Esophagus muscularis mucosa (tissue), 4 donors: ENCODE results near the gene DMKN. TPM values are rescaled to one million over a fixed set of nuclear protein-coding genes. Genes with fewer than 3 reads are reported as not detected.

Experiments used
- DNase-seq: peaks from one replicate; pipeline ENCODE4 v3.0.0-alpha.2; 2017; ENCODE audit errors: extremely low spot score
- H3K27ac ChIP-seq, 4 donors: fragments of 200-600 bp; sonication (generic); replicated peaks in 1 of 4; 1 replicate in 3 of 4; 2 replicates in 1 of 4; pipeline ENCODE4 v1.5.1; 2016 to 2019; ENCODE audit warnings: mild to moderate bottlenecking in 1 of 4
- H3K27me3 ChIP-seq, 4 donors: fragments of 200-600 bp; sonication (generic); one replicate each; pipeline versions ENCODE4 v1.5.1 to v1.6.0; 2016 to 2019
- H3K36me3 ChIP-seq, 4 donors: fragments of 200-600 bp; sonication (generic); one replicate each; pipeline ENCODE4 v1.5.1; 2016 to 2019
- H3K4me1 ChIP-seq, 4 donors: fragments of 200-600 bp; sonication (generic); one replicate each; pipeline ENCODE4 v1.5.1; 2016 to 2019
- H3K4me3 ChIP-seq, 4 donors: fragments of 200-600 bp; sonication (generic); 1 replicate in 2 of 4; 2 replicates in 2 of 4; pipeline ENCODE4 v1.5.1; 2016 to 2019; ENCODE audit warnings: mild to moderate bottlenecking in 4 of 4, moderate library complexity in 1 of 4
- H3K9me3 ChIP-seq, 4 donors: fragments of 200-600 bp; sonication (generic); 1 replicate in 3 of 4; 2 replicates in 1 of 4; pipeline ENCODE4 v1.5.1; 2016 to 2019
- CTCF ChIP-seq, 3 experiments: fragments of 200-600 bp in 2 of 3; fragments of 450-650 bp in 1 of 3; sonication (generic) in 2 of 3; IDR thresholded peaks; one replicate each; pipeline ENCODE4 v1.5.1; 2017 to 2019; ENCODE audit warnings: antibody characterized with exemption in 3 of 3, mild to moderate bottlenecking in 2 of 3, moderate library complexity in 1 of 3
- EP300 ChIP-seq: sonication (generic); formaldehyde crosslinking; IDR thresholded peaks from one replicate; pipeline ENCODE4 v1.6.1; 2017; ENCODE audit warnings: antibody characterized with exemption
- POLR2A ChIP-seq: fragments of 450-650 bp; IDR thresholded peaks from one replicate; pipeline ENCODE4 v1.6.1; 2017; ENCODE audit warnings: antibody characterized with exemption, moderate library complexity, mild to moderate bottlenecking, low read depth
- POLR2AphosphoS5 ChIP-seq, 2 donors: sonication (generic); formaldehyde crosslinking; IDR thresholded peaks; one replicate each; pipeline ENCODE4 v1.6.1; 2017; ENCODE audit warnings: antibody characterized with exemption in 2 of 2
- WGBS: methylation state at CpG from one replicate; pipeline ENCODE4 v1.1.5; 2018; 5-methylcytosine and 5-hydroxymethylcytosine counted together
- intact Hi-C: fragments of 100-400 bp; cut with DNase I; formaldehyde crosslinking; loops from one replicate; pipeline ENCODE4 v1.15.1; 2023
- total RNA-seq, 4 donors: library from RNA; depleted of rRNA; stranded (reverse); fragments of >200 nt; gene quantifications; one replicate each; pipeline versions ENCODE4 v1.1.0 to v1.2.1, GENCODE V29; 2016

DMKN gene
- total RNA-seq, 4 donors from 2014 or later: 1.7 to 5.5 (median 3.8) TPM

GRCh38 chr19:35460608-35461007 is 52.8 kb downstream of the DMKN start:
- H3K36me3 ChIP-seq: no peaks in the 10 kb centered on the region
- 84% methylated on average over 10 of the region's 10 CpGs for WGBS
- H3K4me3 ChIP-seq: no peak overlapping the region
- DNase-seq: no peak
- peaks cover 14 to 21% (median 17%) of the 10 kb centered on the region in 4 donors for H3K4me1 ChIP-seq
- TF ChIP-seq EP300 (no peak), POLR2A (no peak), CTCF (IDR thresholded peaks at IDR 0.05) (no peak), POLR2AphosphoS5 (IDR thresholded peaks at IDR 0.05) (no peak)
- H3K9me3 ChIP-seq: no peaks in the 10 kb centered on the region
- intact Hi-C loops: no loop called here
- no peak overlapping the region for H3K27ac ChIP-seq
- no peaks in the 10 kb centered on the region for H3K27me3 ChIP-seq

GRCh38 chr19:35459414-35460082 is 53.9 kb downstream of the DMKN start:
- TF ChIP-seq EP300 (no peak), POLR2A (no peak), POLR2AphosphoS5 (IDR thresholded peaks at IDR 0.05) (no peak), CTCF (IDR thresholded peaks at IDR 0.05) (no peak)
- Histone ChIP-seq H3K27ac (peak overlapping the region in 1 of 4 donors; percentile 44), H3K9me3 (no peaks in the 10 kb centered on the region), H3K36me3 (no peaks in the 10 kb centered on the region), H3K4me1 (peaks cover 14 to 21% (median 17%) of the 10 kb centered on the region in 4 donors), H3K4me3 (no peak overlapping the region), H3K27me3 (no peaks in the 10 kb centered on the region)
- intact Hi-C loops: no loop called here
- WGBS: 48% methylated on average over 14 of the region's 14 CpGs
- no peak for DNase-seq

GRCh38 chr19:35458731-35459391 is 54.6 kb downstream of the DMKN start:
- Histone ChIP-seq H3K36me3 (no peaks in the 10 kb centered on the region), H3K4me3 (no peak overlapping the region), H3K27me3 (no peaks in the 10 kb centered on the region), H3K9me3 (no peaks in the 10 kb centered on the region), H3K27ac (peak overlapping the region in 1 of 4 donors; percentile 44), H3K4me1 (peaks cover 14 to 21% (median 17%) of the 10 kb centered on the region in 4 donors)
- no peak for TF ChIP-seq CTCF (IDR thresholded peaks at IDR 0.05)
- TF ChIP-seq EP300: no peak
- TF ChIP-seq POLR2A: no peak
- no peak for TF ChIP-seq POLR2AphosphoS5 (IDR thresholded peaks at IDR 0.05)
- DNase-seq: no peak
- WGBS: 39% methylated on average over 8 of the region's 10 CpGs
- intact Hi-C loops: no loop called here

GRCh38 chr19:35458192-35458591 is 55.3 kb downstream of the DMKN start:
- no peak overlapping the region for H3K27ac ChIP-seq
- DNase-seq: no peak
- H3K36me3 ChIP-seq: no peaks in the 10 kb centered on the region
- TF ChIP-seq CTCF (IDR thresholded peaks at IDR 0.05) (no peak), EP300 (no peak), POLR2A (no peak), POLR2AphosphoS5 (IDR thresholded peaks at IDR 0.05) (no peak)
- H3K4me1 ChIP-seq: peaks cover 14 to 21% (median 17%) of the 10 kb centered on the region in 4 donors
- WGBS: 79% methylated on average over 1 of the region's 1 CpG
- H3K4me3 ChIP-seq: no peak overlapping the region
- H3K27me3 ChIP-seq: no peaks in the 10 kb centered on the region
- intact Hi-C loops: no loop called here
- H3K9me3 ChIP-seq: no peaks in the 10 kb centered on the region
